ENCODE measurements around the gene INSR. TPM values are rescaled to one million over a fixed set of nuclear protein-coding genes. Genes with fewer than 3 reads are reported as not detected.

The INSR gene
- total RNA-seq, 4 donors from 2014 or later: 54.0 to 226 (median 71.1) TPM

DNA sequence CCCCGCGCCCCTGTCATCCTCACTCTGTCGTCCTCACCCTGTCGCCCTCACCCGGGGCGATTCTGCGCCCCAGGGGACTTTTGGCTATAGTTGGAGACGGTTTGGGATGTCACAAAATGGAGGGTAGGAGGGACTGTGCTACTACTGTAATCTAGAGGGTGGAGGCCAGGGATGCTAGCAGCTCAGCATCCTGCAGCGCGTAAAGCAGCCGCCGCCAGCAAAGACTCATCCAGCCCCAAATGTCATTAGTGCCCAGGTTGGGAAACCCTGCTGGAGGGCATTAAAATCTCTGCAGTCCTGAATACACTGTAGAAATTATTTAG, 224.3 kb downstream of the INSR start:
- peak in 1 of 2 donors; percentile 7 for ATAC-seq
- DNase-seq: no peak
- Histone ChIP-seq H3K9me3 (no peaks in the 10 kb centered on the region), H3K27me3 (no peaks in the 10 kb centered on the region), H3K27ac (peak overlapping the region; percentile 75 to 88 (median 83)), H3K4me1 (peaks cover 7 to 9% of the 10 kb centered on the region in 2 donors), H3K4me3 (peak overlapping the region; percentile 82 to 99 (median 96)), H3K36me3 (peaks cover 3 to 47% of the 10 kb centered on the region in 2 donors)
- TF ChIP-seq POLR2A (IDR thresholded peaks at IDR 0.05): no peak
- TF ChIP-seq, protein P1, sequence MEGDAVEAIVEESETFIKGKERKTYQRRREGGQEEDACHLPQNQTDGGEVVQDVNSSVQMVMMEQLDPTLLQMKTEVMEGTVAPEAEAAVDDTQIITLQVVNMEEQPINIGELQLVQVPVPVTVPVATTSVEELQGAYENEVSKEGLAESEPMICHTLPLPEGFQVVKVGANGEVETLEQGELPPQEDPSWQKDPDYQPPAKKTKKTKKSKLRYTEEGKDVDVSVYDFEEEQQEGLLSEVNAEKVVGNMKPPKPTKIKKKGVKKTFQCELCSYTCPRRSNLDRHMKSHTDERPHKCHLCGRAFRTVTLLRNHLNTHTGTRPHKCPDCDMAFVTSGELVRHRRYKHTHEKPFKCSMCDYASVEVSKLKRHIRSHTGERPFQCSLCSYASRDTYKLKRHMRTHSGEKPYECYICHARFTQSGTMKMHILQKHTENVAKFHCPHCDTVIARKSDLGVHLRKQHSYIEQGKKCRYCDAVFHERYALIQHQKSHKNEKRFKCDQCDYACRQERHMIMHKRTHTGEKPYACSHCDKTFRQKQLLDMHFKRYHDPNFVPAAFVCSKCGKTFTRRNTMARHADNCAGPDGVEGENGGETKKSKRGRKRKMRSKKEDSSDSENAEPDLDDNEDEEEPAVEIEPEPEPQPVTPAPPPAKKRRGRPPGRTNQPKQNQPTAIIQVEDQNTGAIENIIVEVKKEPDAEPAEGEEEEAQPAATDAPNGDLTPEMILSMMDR (IDR thresholded peaks at IDR 0.05 in 4 of 5, conservative IDR thresholded peaks at IDR 0.05 in 1 of 5): no peak
- intact Hi-C loops (cut with DNase I; ENCODE audit: low total_unique reads) (loop anchor here (1.0 kb wide), 1 partner anchor 29 kb away; no protein-coding TSS in a partner anchor), in situ Hi-C loops (cut with MboI; ENCODE audit: low sequenced_read_pairs in 4 of 4) (no loop called here)

GRCh38 chr19:7069042-7069903, 224.9 kb downstream of the INSR start, which contains the start of gene ZNF557:
Gene ZNF557, plus strand, starts transcription at chr19:7069703. Its CDS starts 5,372 bp downstream, at chr19:7075075.
- peak; percentile 98 for DNase-seq

GRCh38 chr19:7068599-7068998, 225.6 kb downstream of the INSR start:
- Histone ChIP-seq H3K4me1 (peaks cover 7 to 9% of the 10 kb centered on the region in 2 donors), H3K9me3 (no peaks in the 10 kb centered on the region), H3K27ac (peak overlapping the region; percentile 75 to 88 (median 83)), H3K27me3 (no peaks in the 10 kb centered on the region), H3K36me3 (peaks cover 3 to 34% of the 10 kb centered on the region in 2 donors), H3K4me3 (peak overlapping the region; percentile 26 to 99 (median 88))
- in situ Hi-C loops (cut with MboI; ENCODE audit: low sequenced_read_pairs in 4 of 4) (no loop called here), intact Hi-C loops (cut with DNase I; ENCODE audit: low total_unique reads) (no loop called here)
- no peak for DNase-seq
- TF ChIP-seq POLR2A (IDR thresholded peaks at IDR 0.05): no peak
- TF ChIP-seq, protein P1 (IDR thresholded peaks at IDR 0.05 in 4 of 5, conservative IDR thresholded peaks at IDR 0.05 in 1 of 5): no peak
- no peak for ATAC-seq

More at GRCh38 chr19:7069042-7069903, 224.9 kb downstream of the INSR start, which contains the start of gene ZNF557:
- ATAC-seq: peak; percentile 97
- no peaks in the 10 kb centered on the region for H3K9me3 ChIP-seq
- H3K27me3 ChIP-seq: no peaks in the 10 kb centered on the region
- H3K4me1 ChIP-seq: peaks cover 7 to 9% of the 10 kb centered on the region in 2 donors
- intact Hi-C loops (cut with DNase I; ENCODE audit: low total_unique reads): loop anchor here (1.0 kb wide), 1 partner anchor 30 kb away; no protein-coding TSS in a partner anchor
- peak; percentile 53 to 75 for TF ChIP-seq POLR2A (IDR thresholded peaks at IDR 0.05)
- TF ChIP-seq, protein P1 (IDR thresholded peaks at IDR 0.05 in 4 of 5, conservative IDR thresholded peaks at IDR 0.05 in 1 of 5): no peak
- in situ Hi-C loops (cut with MboI; ENCODE audit: low sequenced_read_pairs in 4 of 4): no loop called here
- H3K4me3 ChIP-seq: peak within 1 kb of the TSS; percentile 82 to 99 (median 96)
- peak within 1 kb of the TSS; percentile 75 to 88 (median 83) for H3K27ac ChIP-seq
- peaks cover 3 to 41% of the 10 kb centered on the region in 2 donors for H3K36me3 ChIP-seq

DNA sequence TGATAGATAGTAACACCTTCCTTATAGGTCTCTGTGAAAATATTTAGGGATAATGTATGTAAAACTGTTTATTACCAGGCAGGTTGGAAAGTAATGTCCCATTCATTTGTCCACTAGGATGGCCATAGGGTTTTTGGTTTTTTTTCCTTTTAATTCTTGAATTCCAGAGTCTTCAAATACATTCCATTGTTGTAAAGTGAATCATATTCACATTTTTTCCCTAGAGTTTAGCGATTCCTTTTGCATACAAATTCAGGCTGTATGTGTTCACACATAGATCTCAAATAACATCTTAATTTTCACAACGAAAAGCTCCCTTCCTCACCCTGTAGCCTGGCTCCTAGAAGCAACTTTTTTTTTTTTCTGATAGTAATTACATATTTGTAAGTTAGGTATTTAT, 226.5 kb downstream of the INSR start:
- TF ChIP-seq, protein P1 (IDR thresholded peaks at IDR 0.05 in 4 of 5, conservative IDR thresholded peaks at IDR 0.05 in 1 of 5): no peak
- TF ChIP-seq POLR2A (IDR thresholded peaks at IDR 0.05): no peak
- Histone ChIP-seq H3K36me3 (peaks cover 3 to 25% of the 10 kb centered on the region in 2 donors), H3K4me3 (no peak overlapping the region), H3K27me3 (no peaks in the 10 kb centered on the region), H3K4me1 (peaks cover 7 to 9% of the 10 kb centered on the region in 2 donors), H3K9me3 (no peaks in the 10 kb centered on the region), H3K27ac (no peak overlapping the region)
- intact Hi-C loops (cut with DNase I; ENCODE audit: low total_unique reads): no loop called here
- no peak for ATAC-seq
- DNase-seq: no peak
- in situ Hi-C loops (cut with MboI; ENCODE audit: low sequenced_read_pairs in 4 of 4): no loop called here

Measured in gastrocnemius medialis (tissue), 4 donors.